CD4-positive, CD25-positive, alpha-beta regulatory T cell (primary cell): ENCODE results near the gene COG8. TPM values are rescaled to one million over a fixed set of nuclear protein-coding genes. Genes with fewer than 3 reads are reported as not detected.

ENCODE experiments used
- ATAC-seq, 2 donors: fragments of 150-1000 bp; cut with Tn5 transposase; one replicate each; pipeline ENCODE4 v1.10.0; 2021; ENCODE audit warnings: low read depth in 2 of 2, moderate number of reproducible peaks in 2 of 2, moderate library complexity in 1 of 2
- DNase-seq, 3 donors: peaks; one replicate each; pipeline versions ENCODE4 v3.0.0 to v3.0.0-alpha.2; 2012 to 2022; ENCODE audit warnings: mixed read lengths in 1 of 3
- H3K27ac ChIP-seq: one replicate; pipeline ENCODE4 v1.7.0; 2013; ENCODE audit warnings: mild to moderate bottlenecking, low read length; ENCODE audit not compliant: insufficient read depth, poor library complexity, severe bottlenecking
- H3K27me3 ChIP-seq: one replicate; pipeline ENCODE4 v1.7.0; 2013; ENCODE audit warnings: low read length; ENCODE audit not compliant: control insufficient read depth, insufficient read depth
- H3K36me3 ChIP-seq: one replicate; pipeline ENCODE4 v1.7.0; 2013; ENCODE audit warnings: mild to moderate bottlenecking, low read length, moderate library complexity; ENCODE audit not compliant: control insufficient read depth, insufficient read depth
- H3K4me1 ChIP-seq: 2 replicates; pipeline ENCODE4 v1.7.0; 2013; ENCODE audit warnings: mild to moderate bottlenecking, low read length; ENCODE audit not compliant: insufficient read depth, control insufficient read depth, poor library complexity, severe bottlenecking
- H3K4me3 ChIP-seq: one replicate; pipeline ENCODE4 v1.7.0; 2013; ENCODE audit warnings: low read depth, mild to moderate bottlenecking, low read length, moderate library complexity
- H3K9me3 ChIP-seq, 2 experiments: 1 replicate in 1 of 2; 2 replicates in 1 of 2; pipeline ENCODE4 v1.7.0; 2013; ENCODE audit warnings: low read length in 2 of 2, mild to moderate bottlenecking in 1 of 2, moderate library complexity in 1 of 2; ENCODE audit not compliant: control insufficient read depth in 2 of 2
- H3K27ac Mint-ChIP-seq, 3 donors: one replicate each; pipeline ENCODE4 v1.8.0; 2020 to 2022; ENCODE audit warnings: mild to moderate bottlenecking in 3 of 3, mixed read lengths in 3 of 3, moderate library complexity in 2 of 3
- H3K27me3 Mint-ChIP-seq: one replicate; pipeline ENCODE4 v1.8.0; 2022; ENCODE audit warnings: mild to moderate bottlenecking, mixed read lengths
- H3K36me3 Mint-ChIP-seq: one replicate; pipeline ENCODE4 v1.8.0; 2020; ENCODE audit warnings: mixed read lengths
- H3K4me1 Mint-ChIP-seq, 4 donors: one replicate each; pipeline ENCODE4 v1.8.0; 2020 to 2022; ENCODE audit warnings: mixed read lengths in 4 of 4, mild to moderate bottlenecking in 1 of 4
- H3K4me3 Mint-ChIP-seq, 4 donors: one replicate each; pipeline ENCODE4 v1.8.0; 2020 to 2022; ENCODE audit warnings: mild to moderate bottlenecking in 4 of 4, mixed read lengths in 4 of 4, moderate library complexity in 3 of 4
- H3K9me3 Mint-ChIP-seq, 7 donors: one replicate each; pipeline ENCODE4 v1.8.0; 2020 to 2022; ENCODE audit warnings: mixed read lengths in 7 of 7, mild to moderate bottlenecking in 3 of 7, moderate library complexity in 2 of 7
- polyA plus RNA-seq, 4 donors: library from polyadenylated mRNA; unstranded; fragments of 300-500 nt; fragmentation: Illumina TruSeq; gene quantifications; one replicate each; pipeline ENCODE4 v1.2.3, GENCODE V29; 2021
- total RNA-seq: library from RNA; stranded (reverse); gene quantifications from one replicate; pipeline ENCODE4 v1.2.3, GENCODE V29; 2022

Gene COG8
- total and polyA plus RNA-seq, 5 donors from 2014 or later, result 23.2 to 39.0 (median 36.8) TPM

- Histone ChIP-seq H3K4me3 (no peak overlapping the region), H3K27ac (no peak overlapping the region), H3K4me1 (peaks cover 23% of the 10 kb centered on the region), H3K36me3 (peaks cover 4% of the 10 kb centered on the region), H3K9me3 (no peaks in the 10 kb centered on the region), H3K27me3 (no peaks in the 10 kb centered on the region)
- Mint-ChIP-seq H3K36me3 (peaks cover 7% of the 10 kb centered on the region), H3K27ac (peak overlapping the region in 1 of 3 donors; percentile 93), H3K4me3 (peak overlapping the region; percentile 33 to 81 (median 57)), H3K4me1 (peaks cover 8 to 32% (median 20%) of the 10 kb centered on the region in 4 donors), H3K9me3 (peaks cover 0 to 2% (median 0%) of the 10 kb centered on the region in 7 donors), H3K27me3 (no peaks in the 10 kb centered on the region)
- DNase-seq (no peak), ATAC-seq (no peak)
These were observed 30.0 kb downstream of the COG8 start for GRCh38 chr16:69309316-69309715.

- no peaks in the 10 kb centered on the region for H3K36me3 ChIP-seq
- no peak overlapping the region for H3K27ac Mint-ChIP-seq
- no peaks in the 10 kb centered on the region for H3K27me3 Mint-ChIP-seq
- H3K9me3 Mint-ChIP-seq, result peaks cover 0 to 2% (median 0%) of the 10 kb centered on the region in 7 donors
- no peaks in the 10 kb centered on the region for H3K9me3 ChIP-seq
- DNase-seq (no peak), ATAC-seq (no peak)
- H3K4me1 ChIP-seq, result peaks cover 18% of the 10 kb centered on the region
- no peak overlapping the region for H3K4me3 ChIP-seq
- no peak overlapping the region for H3K4me3 Mint-ChIP-seq
- no peak overlapping the region for H3K27ac ChIP-seq
- H3K27me3 ChIP-seq, result no peaks in the 10 kb centered on the region
- peaks cover 8 to 19% (median 10%) of the 10 kb centered on the region in 4 donors for H3K4me1 Mint-ChIP-seq
- H3K36me3 Mint-ChIP-seq, result peaks cover 10% of the 10 kb centered on the region
These were observed 31.5 kb downstream of the COG8 start for GRCh38 chr16:69307856-69308255.

GRCh38 chr16:69307091-69307490 is 32.3 kb downstream of the COG8 start:
- Histone ChIP-seq H3K9me3 (no peaks in the 10 kb centered on the region), H3K27ac (no peak overlapping the region), H3K4me1 (peaks cover 11% of the 10 kb centered on the region), H3K27me3 (no peaks in the 10 kb centered on the region), H3K36me3 (no peaks in the 10 kb centered on the region), H3K4me3 (no peak overlapping the region)
- Mint-ChIP-seq H3K9me3 (peaks cover 0 to 2% (median 0%) of the 10 kb centered on the region in 7 donors), H3K4me3 (peak overlapping the region in 2 of 4 donors; percentile 4 to 17), H3K36me3 (peaks cover 10% of the 10 kb centered on the region), H3K27me3 (no peaks in the 10 kb centered on the region), H3K4me1 (peaks cover 6 to 13% (median 8%) of the 10 kb centered on the region in 4 donors), H3K27ac (no peak overlapping the region)
- no peak for ATAC-seq
- no peak for DNase-seq

- ATAC-seq (no peak), DNase-seq (no peak)
- no peaks in the 10 kb centered on the region for H3K9me3 Mint-ChIP-seq
- H3K4me1 Mint-ChIP-seq, result peaks cover 3 to 10% (median 6%) of the 10 kb centered on the region in 4 donors
- H3K4me3 Mint-ChIP-seq, result no peak overlapping the region
- no peak overlapping the region for H3K4me3 ChIP-seq
- peaks cover 6% of the 10 kb centered on the region for H3K4me1 ChIP-seq
- H3K36me3 ChIP-seq, result peaks cover 5% of the 10 kb centered on the region
- H3K36me3 Mint-ChIP-seq, result peaks cover 14% of the 10 kb centered on the region
- no peaks in the 10 kb centered on the region for H3K27me3 Mint-ChIP-seq
- no peaks in the 10 kb centered on the region for H3K27me3 ChIP-seq
- no peak overlapping the region for H3K27ac ChIP-seq
- H3K9me3 ChIP-seq, result no peaks in the 10 kb centered on the region
- peak overlapping the region in 1 of 3 donors; percentile 5 for H3K27ac Mint-ChIP-seq
These were observed 33.3 kb downstream of the COG8 start for GRCh38 chr16:69306031-69306430.

GRCh38 chr16:69302301-69302700 is 37.1 kb downstream of the COG8 start:
- ATAC-seq, result no peak
- peaks cover 16% of the 10 kb centered on the region for H3K36me3 ChIP-seq
- H3K36me3 Mint-ChIP-seq, result peaks cover 18% of the 10 kb centered on the region
- no peaks in the 10 kb centered on the region for H3K27me3 ChIP-seq
- no peak overlapping the region for H3K4me3 ChIP-seq
- no peaks in the 10 kb centered on the region for H3K4me1 ChIP-seq
- H3K9me3 Mint-ChIP-seq, result no peaks in the 10 kb centered on the region
- DNase-seq, result no peak
- no peaks in the 10 kb centered on the region for H3K9me3 ChIP-seq
- no peak overlapping the region for H3K27ac Mint-ChIP-seq
- no peak overlapping the region for H3K27ac ChIP-seq
- peaks cover 0 to 5% (median 0%) of the 10 kb centered on the region in 4 donors for H3K4me1 Mint-ChIP-seq
- no peaks in the 10 kb centered on the region for H3K27me3 Mint-ChIP-seq
- no peak overlapping the region for H3K4me3 Mint-ChIP-seq

GRCh38 chr16:69301861-69302260 is 37.5 kb downstream of the COG8 start:
- Mint-ChIP-seq H3K9me3 (no peaks in the 10 kb centered on the region), H3K36me3 (peaks cover 18% of the 10 kb centered on the region), H3K27me3 (no peaks in the 10 kb centered on the region), H3K27ac (no peak overlapping the region), H3K4me3 (no peak overlapping the region), H3K4me1 (peaks cover 0 to 4% (median 0%) of the 10 kb centered on the region in 4 donors)
- no peak for DNase-seq
- Histone ChIP-seq H3K4me3 (no peak overlapping the region), H3K27me3 (no peaks in the 10 kb centered on the region), H3K27ac (no peak overlapping the region), H3K4me1 (no peaks in the 10 kb centered on the region), H3K36me3 (peaks cover 16% of the 10 kb centered on the region), H3K9me3 (no peaks in the 10 kb centered on the region)
- no peak for ATAC-seq

GRCh38 chr16:69301187-69301586 is 38.2 kb downstream of the COG8 start:
- no peak for DNase-seq
- Mint-ChIP-seq H3K9me3 (no peaks in the 10 kb centered on the region), H3K4me3 (no peak overlapping the region), H3K36me3 (peaks cover 19% of the 10 kb centered on the region), H3K4me1 (peaks cover 0 to 4% (median under 1%) of the 10 kb centered on the region in 4 donors), H3K27me3 (no peaks in the 10 kb centered on the region), H3K27ac (peak overlapping the region in 1 of 3 donors; percentile 14)
- peaks cover 16% of the 10 kb centered on the region for H3K36me3 ChIP-seq
- H3K27me3 ChIP-seq, result no peaks in the 10 kb centered on the region
- H3K4me1 ChIP-seq, result no peaks in the 10 kb centered on the region
- no peak for ATAC-seq
- H3K27ac ChIP-seq, result no peak overlapping the region
- H3K4me3 ChIP-seq, result no peak overlapping the region
- no peaks in the 10 kb centered on the region for H3K9me3 ChIP-seq

- no peaks in the 10 kb centered on the region for H3K9me3 ChIP-seq
- no peak for ATAC-seq
- no peaks in the 10 kb centered on the region for H3K27me3 ChIP-seq
- Mint-ChIP-seq H3K9me3 (no peaks in the 10 kb centered on the region), H3K4me1 (peaks cover 0 to 2% (median 0%) of the 10 kb centered on the region in 4 donors), H3K27ac (peak overlapping the region in 1 of 3 donors; percentile 81), H3K4me3 (no peak overlapping the region), H3K36me3 (peaks cover 11% of the 10 kb centered on the region), H3K27me3 (no peaks in the 10 kb centered on the region)
- no peak overlapping the region for H3K27ac ChIP-seq
- no peak overlapping the region for H3K4me3 ChIP-seq
- no peaks in the 10 kb centered on the region for H3K4me1 ChIP-seq
- peaks cover 16% of the 10 kb centered on the region for H3K36me3 ChIP-seq
- DNase-seq, result no peak
These were observed 41.1 kb downstream of the COG8 start for GRCh38 chr16:69298261-69298660.
